Mesenteric fat pad (tissue), 1 donor: Measurements from ENCODE around the gene YWHAQ. TPM values are rescaled to one million over a fixed set of nuclear protein-coding genes. Genes with fewer than 3 reads are reported as not detected.
"Not testable (repeated sequence)": the region's sequence is repeated elsewhere in the genome, so short reads cannot be mapped to it uniquely, and the experiment has no call there.

Experiments used
- DNase-seq: peaks from one replicate; pipeline ENCODE4 v3.0.0-alpha.2; 2020; ENCODE audit warnings: low spot score
- total RNA-seq: library from RNA; stranded (reverse); fragmentation: NEBNext Ultra II Directional; extraction: Animal tissue kit (Norgen Biotek cat#: 25700); gene quantifications from one replicate; pipeline ENCODE4 v1.2.1, GENCODE V29; 2021
- donor health status: DM: yes; HTN: yes; CAD: no.

YWHAQ gene
- total RNA-seq, 1 donor from 2014 or later, result 183 TPM

DNA sequence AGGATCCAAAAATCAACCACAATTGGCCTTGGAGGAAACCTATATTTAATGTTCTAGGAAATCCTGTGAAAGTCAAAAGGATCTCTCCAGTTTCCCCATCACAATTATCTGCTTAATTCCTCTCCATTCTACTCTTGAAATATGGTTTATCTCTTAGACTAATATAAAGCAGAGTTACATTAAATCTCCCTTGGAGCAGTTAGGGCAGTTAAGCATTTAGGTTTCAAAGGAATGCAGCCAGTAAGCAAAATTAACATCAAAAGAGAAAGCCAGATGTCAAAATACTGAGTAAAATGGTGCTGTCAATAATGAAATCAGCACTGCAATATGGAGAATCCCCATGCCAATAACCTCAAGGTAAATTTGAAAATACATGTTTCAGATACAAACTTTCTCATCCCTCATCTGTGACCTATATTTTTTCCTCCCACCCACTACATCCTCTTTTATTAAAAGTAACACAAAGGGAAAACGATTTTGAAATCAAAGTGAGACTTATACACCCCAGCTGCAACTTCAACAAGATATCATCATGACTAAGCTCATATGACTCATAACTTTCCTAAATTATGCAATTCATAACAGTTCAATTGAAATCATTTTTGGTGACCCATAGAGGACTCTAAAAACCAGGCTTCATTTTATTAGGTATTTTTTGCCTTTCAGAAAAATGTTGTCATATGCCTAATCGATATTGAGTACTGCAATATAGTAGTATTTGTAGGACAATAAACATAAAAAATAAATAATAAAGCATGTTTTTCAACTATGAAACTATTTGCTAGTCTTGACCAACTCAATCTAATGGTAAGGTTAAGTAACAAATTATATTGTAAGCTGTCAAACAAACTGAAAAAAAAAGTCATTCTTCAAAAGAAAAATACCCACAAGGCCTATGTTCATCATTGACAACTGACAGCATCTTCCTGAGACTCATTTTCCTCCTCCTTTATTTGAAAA is 78.3 kb downstream of the YWHAQ start:
- DNase-seq, result no peak

DNA sequence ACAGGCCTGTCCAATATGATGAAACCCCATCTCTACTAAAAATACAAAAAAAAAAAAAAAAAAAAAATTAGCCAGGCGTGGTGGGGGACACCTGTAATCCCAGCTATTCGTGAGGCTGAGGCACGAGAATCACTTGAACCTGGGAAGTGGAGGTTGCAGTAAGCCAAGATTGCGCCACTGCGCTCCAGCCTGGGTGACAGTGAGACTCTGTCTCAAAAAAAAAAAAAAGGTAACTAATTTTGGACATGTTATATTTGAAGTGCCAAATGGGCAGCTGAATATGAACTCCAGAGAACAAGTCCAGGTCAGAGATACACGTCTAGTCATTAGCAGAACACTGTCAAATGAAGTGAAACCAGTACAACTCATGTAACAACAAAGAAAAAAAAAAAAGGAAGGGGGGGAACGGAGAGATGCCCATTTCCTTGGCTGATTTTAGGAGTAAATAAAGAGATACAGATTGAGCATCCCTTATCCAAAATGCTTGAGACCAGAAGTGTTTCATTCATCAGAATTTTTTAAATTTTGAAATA is 79.9 kb downstream of the YWHAQ start:
- DNase-seq, result not testable (repeated sequence)

DNA sequence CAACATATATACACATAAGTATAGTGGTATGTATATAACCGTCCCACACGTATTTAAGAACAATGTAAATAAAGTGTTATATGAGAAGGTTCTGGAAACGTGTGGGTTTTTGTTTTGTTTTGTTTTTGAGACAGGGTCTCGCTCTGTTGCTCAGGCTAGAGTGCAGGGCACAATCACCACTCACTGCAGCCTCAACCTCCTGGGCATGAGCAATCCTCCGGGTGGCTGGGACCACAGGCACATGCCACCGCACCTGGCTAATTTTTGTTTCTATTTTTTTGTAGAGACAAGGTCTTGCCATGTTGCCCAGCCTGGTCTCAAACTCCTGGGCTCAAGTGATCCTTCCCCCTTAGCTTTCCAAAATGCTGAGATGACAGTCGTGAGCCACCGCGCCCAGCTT is 81.4 kb downstream of the YWHAQ start:
- DNase-seq, result no peak

DNA sequence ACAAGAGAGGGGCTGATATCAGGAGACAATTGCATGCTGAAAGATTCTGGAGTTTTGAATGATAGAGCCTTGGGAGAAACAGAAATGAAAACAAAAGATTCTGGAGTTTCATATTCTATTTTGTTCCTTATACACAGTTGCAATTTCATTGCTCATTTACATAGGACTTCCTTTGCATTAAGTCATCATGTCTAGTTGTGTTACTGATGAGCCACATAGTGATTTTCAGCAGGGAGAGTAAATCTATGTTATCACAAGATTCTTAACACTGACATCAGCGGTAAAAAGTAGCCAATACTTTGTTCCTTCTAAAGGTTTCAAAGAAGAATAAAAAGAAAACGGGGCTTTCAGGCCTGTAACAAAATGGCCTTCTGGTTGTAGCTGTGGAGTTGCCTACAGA is 82.3 kb downstream of the YWHAQ start:
- no peak for DNase-seq

DNA sequence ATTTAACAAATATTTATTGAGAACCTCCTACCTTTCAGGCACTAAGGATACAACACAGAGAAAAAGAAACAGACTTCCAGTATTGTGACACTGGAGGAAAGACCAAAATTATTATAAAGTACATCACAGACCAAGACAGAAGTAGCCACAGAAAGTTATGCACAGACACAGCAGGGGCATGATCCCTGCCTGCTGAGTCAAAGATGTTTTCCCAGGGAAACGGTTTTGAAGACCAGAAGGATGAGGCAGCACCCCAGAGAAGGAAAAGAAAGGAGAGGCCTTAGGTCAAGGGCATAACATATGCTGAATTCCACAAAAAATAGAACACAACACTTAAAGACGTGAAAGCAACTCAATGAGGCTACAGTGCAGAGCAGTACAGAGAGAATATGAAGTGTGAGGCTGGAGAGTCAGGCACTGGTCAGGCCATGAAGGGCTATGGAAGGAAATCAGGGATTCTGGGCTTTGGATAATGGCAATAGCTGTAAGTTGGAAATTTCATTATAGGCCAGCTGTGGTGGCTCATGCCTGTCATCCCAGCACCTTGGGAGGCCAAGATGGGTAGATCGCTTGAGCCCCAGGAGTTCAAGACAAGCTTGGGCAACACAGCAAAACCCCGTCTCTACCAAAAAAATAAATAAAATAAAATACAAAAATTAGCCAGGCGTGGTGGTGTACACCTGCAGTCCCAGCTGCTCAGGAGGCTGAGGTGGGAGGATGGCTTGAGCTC is 83.4 kb downstream of the YWHAQ start:
- DNase-seq, result no peak

DNA sequence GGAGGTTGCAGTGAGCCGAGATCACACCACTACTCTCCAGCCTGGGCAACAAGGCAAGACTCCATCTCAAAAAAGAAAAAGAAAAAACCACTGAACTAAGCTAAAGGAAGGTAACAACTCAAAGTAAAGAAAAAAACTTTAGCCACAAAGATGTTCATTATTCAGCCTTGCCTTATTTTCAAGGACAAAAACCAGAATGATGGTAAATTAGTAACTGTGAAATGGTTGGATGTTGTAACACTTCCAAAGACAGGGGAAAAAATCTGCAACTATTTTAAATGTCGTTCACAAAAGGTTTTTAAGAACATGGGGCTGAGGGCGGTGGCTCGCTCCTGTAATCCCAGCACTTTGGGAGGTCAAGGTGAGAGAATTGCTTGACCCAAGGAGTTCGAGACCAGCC is 85.3 kb downstream of the YWHAQ start:
- no peak for DNase-seq

DNA sequence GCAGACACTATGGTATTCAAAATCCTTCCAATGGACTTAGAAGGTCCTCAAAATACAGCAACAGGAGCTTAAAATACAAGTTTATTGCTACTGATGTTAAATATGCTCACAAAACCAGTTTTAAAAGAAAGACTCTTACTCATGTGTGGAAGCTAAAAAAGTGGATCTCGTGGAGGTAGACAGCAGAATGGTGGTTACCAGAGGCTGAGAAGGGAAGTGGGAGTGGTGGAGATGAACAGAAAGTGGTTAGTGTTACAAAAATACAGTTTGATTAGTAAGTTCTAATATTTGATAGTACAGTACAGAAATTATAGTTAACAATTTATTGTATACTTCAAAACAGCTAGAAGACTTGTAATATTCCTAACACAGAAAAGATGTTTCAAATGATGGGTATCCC is 87.2 kb downstream of the YWHAQ start:
- no peak for DNase-seq

DNA sequence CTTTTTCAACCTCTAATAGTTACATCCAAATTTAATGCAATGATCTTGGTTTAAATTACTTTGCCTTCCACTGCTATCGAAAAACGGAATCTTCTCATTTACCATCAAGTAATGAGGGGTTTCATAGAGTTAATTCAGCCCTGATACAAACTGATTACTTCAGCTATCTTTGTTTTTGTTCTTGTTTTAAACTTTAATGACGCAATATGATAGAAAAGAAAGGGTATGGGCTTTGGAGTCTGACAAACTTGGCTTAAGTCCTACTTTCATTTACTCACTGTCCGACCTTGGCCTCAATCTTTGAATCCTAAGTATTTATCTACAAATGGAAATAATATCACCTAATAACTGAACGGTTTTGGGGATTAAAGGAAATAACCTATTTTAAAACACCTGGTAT is 91.3 kb downstream of the YWHAQ start:
- DNase-seq, result no peak

DNA sequence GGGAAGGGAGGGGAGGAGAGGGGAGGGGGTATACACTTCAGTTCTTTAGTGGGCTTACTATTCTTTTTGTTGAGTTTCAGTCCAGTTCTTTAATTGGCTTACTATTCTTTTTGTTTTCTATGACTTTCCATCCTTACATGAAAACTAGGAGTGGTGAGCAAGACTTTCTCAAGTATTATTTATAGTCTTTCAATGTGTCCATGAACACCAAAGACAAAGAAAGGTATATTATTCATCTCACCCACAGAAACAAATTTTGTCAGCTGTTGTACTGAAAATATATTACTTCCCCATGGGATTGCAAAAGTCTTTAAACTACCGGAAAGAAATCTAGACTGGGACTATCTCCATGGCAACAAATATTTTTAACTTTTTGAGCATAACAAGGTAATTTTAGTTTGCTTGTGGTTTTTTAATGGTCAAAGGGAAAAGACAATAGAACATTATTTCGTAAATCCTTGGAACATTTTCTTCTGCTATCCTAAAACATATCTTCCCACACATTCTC is 92.7 kb downstream of the YWHAQ start:
- no peak for DNase-seq

DNA sequence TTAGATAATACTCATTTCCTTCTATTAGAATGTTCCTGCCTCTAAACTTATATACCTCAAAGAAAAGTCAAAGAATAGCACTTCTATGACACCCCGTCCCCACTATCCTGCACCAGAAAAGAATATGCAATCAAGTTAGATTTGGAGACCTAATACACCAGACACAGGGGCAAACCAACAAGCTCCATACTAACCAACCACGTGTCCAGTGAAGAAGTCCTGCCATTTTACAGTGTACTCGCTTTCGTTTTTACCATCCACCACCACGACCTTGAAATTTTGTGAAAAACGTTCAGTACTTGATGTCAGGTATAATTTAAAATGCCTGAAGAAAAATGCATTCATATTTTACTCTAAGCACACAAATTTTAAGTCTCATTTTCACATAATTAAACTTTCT is 94.3 kb downstream of the YWHAQ start:
- no peak for DNase-seq

DNA sequence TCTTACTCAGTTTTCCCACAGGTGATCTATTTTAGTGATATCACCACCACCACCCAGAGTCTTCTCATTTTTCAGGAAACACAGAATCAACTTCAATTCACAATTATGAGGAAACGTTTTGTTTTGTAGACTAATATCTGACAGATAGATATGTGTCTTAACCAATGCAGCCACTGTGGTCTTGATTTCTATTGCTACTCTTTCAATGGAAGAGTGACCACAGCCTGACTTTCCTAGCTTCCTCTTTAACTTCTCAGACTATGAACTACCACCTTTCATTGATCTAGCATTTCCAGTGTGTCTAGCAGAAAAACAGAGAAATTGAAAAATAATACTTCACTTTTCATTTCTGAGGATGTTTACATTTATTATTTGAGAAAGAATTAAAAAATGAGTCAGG is 95.6 kb downstream of the YWHAQ start:
- DNase-seq, result no peak

Other genes with a start within 250 kb of the YWHAQ start
- gene ITGB1BP1, start 207.5 kb downstream of the YWHAQ start, total RNA-seq, result 339 TPM
- 26.3 TPM for gene CPSF3, start 207.3 kb downstream of the YWHAQ start, total RNA-seq
- gene IAH1, start 156.4 kb downstream of the YWHAQ start, total RNA-seq, result 59.7 TPM
- 51.7 TPM for gene ADAM17, start 75.2 kb downstream of the YWHAQ start, total RNA-seq
- 31.2 TPM for gene TAF1B, start 212.5 kb upstream of the YWHAQ start, total RNA-seq